GM12878 (cell line): ENCODE measurements around the gene CELSR2.

Experiments
- CTCF ChIP-seq, 3 experiments: IDR thresholded peaks in 2 of 3; conservative IDR thresholded peaks in 1 of 3; 2 replicates each; pipeline ENCODE4 v1.5.1; 2011; ENCODE audit warnings: low read depth in 3 of 3, low read length in 3 of 3, mild to moderate bottlenecking in 3 of 3, control low read depth in 2 of 3, moderate library complexity in 2 of 3, inconsistent platforms in 1 of 3, mixed read lengths in 1 of 3; ENCODE audit not compliant: control insufficient read depth in 2 of 3, insufficient read depth in 1 of 3; ENCODE audit errors: extremely low read depth in 1 of 3
- NFIC ChIP-seq: IDR thresholded peaks from 2 replicates; pipeline ENCODE4 v1.6.1; 2012; ENCODE audit warnings: low read depth, mild to moderate bottlenecking, inconsistent platforms, low read length, moderate library complexity
- NFYB ChIP-seq: IDR thresholded peaks from 2 replicates; pipeline ENCODE4 v1.6.1; 2011; ENCODE audit warnings: low read depth, mild to moderate bottlenecking, low read length, improper control_type of control experiment, moderate library complexity; ENCODE audit not compliant: insufficient read depth
- POLR2A ChIP-seq: IDR thresholded peaks from 2 replicates; pipeline ENCODE4 v1.6.1; 2011; ENCODE audit warnings: low read depth, mild to moderate bottlenecking, low read length
- YY1 ChIP-seq: IDR thresholded peaks from 2 replicates; pipeline ENCODE4 v1.6.1; 2011; ENCODE audit warnings: low read depth, mild to moderate bottlenecking, low read length
- TF ChIP-seq, protein P1 (sequence below): IDR thresholded peaks from 2 replicates; pipeline ENCODE4 v1.6.1; 2011; ENCODE audit warnings: low read depth, low read length, improper control_type of control experiment, borderline replicate concordance

DNA sequence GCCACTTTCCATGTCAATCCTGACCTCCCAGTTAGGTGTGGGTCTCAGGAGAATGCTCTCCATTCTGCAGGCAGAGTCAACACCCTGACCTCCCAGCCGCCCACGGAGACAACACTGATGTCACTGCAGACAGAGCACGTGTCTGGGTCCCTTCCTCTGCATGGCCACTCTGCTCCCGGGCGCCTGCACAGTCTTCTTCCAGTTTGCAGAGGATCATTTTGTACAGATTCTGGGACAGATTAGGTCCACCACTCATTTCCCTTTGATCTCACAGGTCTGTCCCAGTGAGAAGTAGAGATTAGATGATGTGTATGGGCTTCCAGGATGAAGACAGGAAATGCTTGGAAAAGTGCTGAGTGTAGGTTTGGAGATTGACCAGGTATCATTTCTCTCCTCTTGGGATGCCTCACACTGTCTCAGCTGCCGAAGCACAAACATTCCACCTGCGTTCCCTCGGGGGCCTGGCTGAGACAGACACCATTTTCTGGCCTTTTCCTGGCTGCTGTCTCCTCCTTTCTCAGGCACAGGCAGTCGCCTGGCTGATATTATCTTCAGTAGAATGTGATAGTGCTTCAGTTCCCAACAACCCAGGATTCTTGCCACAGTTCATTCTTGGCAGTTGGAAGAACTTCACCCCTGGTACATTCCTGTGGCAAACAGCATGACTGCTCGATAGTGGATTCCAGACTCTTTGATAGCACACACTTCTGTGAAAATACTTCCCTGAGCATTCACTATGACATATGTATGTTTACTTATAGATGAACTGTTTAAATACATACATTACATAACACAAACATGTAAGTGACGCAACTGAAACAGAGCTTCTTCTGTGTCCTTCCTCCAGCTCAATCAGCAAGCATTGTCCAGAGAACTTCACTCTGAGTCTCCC is 49.6 kb downstream of the CELSR2 start:
- TF ChIP-seq POLR2A (no peak), CTCF (IDR thresholded peaks at IDR 0.05 in 2 of 3, conservative IDR thresholded peaks at IDR 0.05 in 1 of 3; ENCODE audit: control insufficient read depth in 2 of 3, extremely low read depth in 1 of 3, insufficient read depth in 1 of 3, low read depth in 3 of 3, low read length in 3 of 3) (no peak), NFYB (no peak), YY1 (no peak), NFIC (no peak)
- TF ChIP-seq, protein P1, sequence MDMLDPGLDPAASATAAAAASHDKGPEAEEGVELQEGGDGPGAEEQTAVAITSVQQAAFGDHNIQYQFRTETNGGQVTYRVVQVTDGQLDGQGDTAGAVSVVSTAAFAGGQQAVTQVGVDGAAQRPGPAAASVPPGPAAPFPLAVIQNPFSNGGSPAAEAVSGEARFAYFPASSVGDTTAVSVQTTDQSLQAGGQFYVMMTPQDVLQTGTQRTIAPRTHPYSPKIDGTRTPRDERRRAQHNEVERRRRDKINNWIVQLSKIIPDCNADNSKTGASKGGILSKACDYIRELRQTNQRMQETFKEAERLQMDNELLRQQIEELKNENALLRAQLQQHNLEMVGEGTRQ, result no peak
